H1 (cell line): ENCODE measurements around the gene DPYSL3. TPM values are rescaled to one million over a fixed set of nuclear protein-coding genes. Genes with fewer than 3 reads are reported as not detected.

Source experiments
- CTCF ChIA-PET: fragments of 300-600 bp; sonication (Branson Sonifier 250); formaldehyde crosslinking; loops from one replicate; lab custom pipeline; 2021; ENCODE audit not compliant: partially characterized antibody; lab: Charles Lee
- POLR2A ChIA-PET: fragments of 300-600 bp; sonication (Branson Sonifier 250); formaldehyde crosslinking; loops from one replicate; lab custom pipeline; 2021; ENCODE audit warnings: inconsistent platforms; ENCODE audit not compliant: partially characterized antibody; lab: Charles Lee
- DNase-seq, 2 experiments: peaks; one replicate each; pipeline versions ENCODE4 v3.0.0 to v3.0.0-alpha.2; 2010 to 2022; ENCODE audit warnings: low spot score in 2 of 2, low read depth in 1 of 2, mixed read lengths in 1 of 2
- FAIRE-seq: peaks from 2 replicates; lab custom pipeline; 2011; peaks lifted over from hg19 to GRCh38; lab: Jason Lieb, UNC
- H2AFZ ChIP-seq: 2 replicates; pipeline ENCODE4 v1.8.1; 2012; ENCODE audit warnings: low read length, inconsistent platforms
- H2AK5ac ChIP-seq: 2 replicates; pipeline ENCODE4 v1.6.1; 2013; ENCODE audit warnings: low read depth, low read length
- H2BK120ac ChIP-seq: replicated peaks from 2 replicates; pipeline ENCODE3; 2013; ENCODE audit warnings: low read depth, low read length, inconsistent platforms
- H2BK12ac ChIP-seq: 2 replicates; pipeline ENCODE4 v1.6.1; 2013; ENCODE audit warnings: low read depth, low read length
- H2BK15ac ChIP-seq: 2 replicates; pipeline ENCODE4 v1.6.1; 2013; ENCODE audit warnings: low read length
- H2BK20ac ChIP-seq: 2 replicates; pipeline ENCODE4 v1.6.1; 2013; ENCODE audit warnings: low read length
- H2BK5ac ChIP-seq: 2 replicates; pipeline ENCODE4 v1.6.1; 2013; ENCODE audit warnings: low read depth, low read length
- H3K14ac ChIP-seq: 2 replicates; pipeline ENCODE4 v1.6.1; 2013; ENCODE audit warnings: inconsistent platforms; ENCODE audit not compliant: insufficient read length
- H3K18ac ChIP-seq: 2 replicates; pipeline ENCODE4 v1.6.1; 2013; ENCODE audit warnings: low read length; ENCODE audit errors: extremely low read depth
- H3K23ac ChIP-seq: 2 replicates; pipeline ENCODE4 v1.6.1; 2013; ENCODE audit warnings: inconsistent platforms; ENCODE audit not compliant: insufficient read length
- H3K23me2 ChIP-seq: 2 replicates; pipeline ENCODE4 v1.6.1; 2013; ENCODE audit warnings: low read depth, low read length
- H3K27ac ChIP-seq: 2 replicates; pipeline ENCODE4 v1.6.1; 2011; ENCODE audit warnings: low read depth, low read length, inconsistent platforms
- H3K27me3 ChIP-seq, 4 experiments: replicated peaks in 1 of 4; 1 replicate in 1 of 4; 2 replicates in 3 of 4; pipeline versions ENCODE4 v1.6.1 to v1.8.1; 2011 to 2013; ENCODE audit warnings: low read length in 3 of 4, mild to moderate bottlenecking in 3 of 4, inconsistent platforms in 2 of 4, mixed read lengths in 2 of 4, moderate library complexity in 1 of 4; ENCODE audit not compliant: control insufficient read depth in 3 of 4, insufficient read depth in 3 of 4; ENCODE audit errors: extremely low read depth in 1 of 4
- H3K36me3 ChIP-seq, 4 experiments: 2 replicates each; pipeline versions ENCODE4 v1.6.1 to v1.8.1; 2011 to 2013; ENCODE audit warnings: mild to moderate bottlenecking in 4 of 4, low read length in 3 of 4, moderate library complexity in 2 of 4, control low read depth in 1 of 4, inconsistent platforms in 1 of 4; ENCODE audit not compliant: insufficient read depth in 4 of 4, control insufficient read depth in 2 of 4
- H3K4ac ChIP-seq: replicated peaks from 2 replicates; pipeline ENCODE3; 2013; ENCODE audit warnings: low read length, low read depth, mixed read lengths, inconsistent platforms; ENCODE audit not compliant: insufficient read length
- H3K4me1 ChIP-seq, 4 experiments: replicated peaks in 1 of 4; 1 replicate in 1 of 4; 2 replicates in 3 of 4; pipeline versions ENCODE4 v1.6.1 to v1.8.1; 2011 to 2013; ENCODE audit warnings: low read length in 3 of 4, inconsistent platforms in 2 of 4, mixed read lengths in 1 of 4; ENCODE audit not compliant: insufficient read depth in 4 of 4, control insufficient read depth in 3 of 4
- H3K4me2 ChIP-seq, 2 experiments: 2 replicates each; pipeline versions ENCODE4 v1.6.1 to v1.8.1; 2011 to 2013; ENCODE audit warnings: low read depth in 2 of 2, low read length in 2 of 2, control low read depth in 1 of 2, inconsistent platforms in 1 of 2, mild to moderate bottlenecking in 1 of 2; ENCODE audit not compliant: insufficient read depth in 1 of 2
- H3K4me3 ChIP-seq, 4 experiments: fragments of 200-600, 300-600 bp in 1 of 4; sonication (generic), shearing (Covaris generic), sonication (Bioruptor Twin) in 1 of 4; 2 replicates each; pipeline versions ENCODE4 v1.5.1 to v1.8.1; 2011 to 2016; ENCODE audit warnings: low read length in 4 of 4, low read depth in 3 of 4, control low read depth in 2 of 4, inconsistent platforms in 2 of 4, mild to moderate bottlenecking in 2 of 4, mixed read lengths in 1 of 4, moderate library complexity in 1 of 4; ENCODE audit not compliant: insufficient read depth in 2 of 4; ENCODE audit errors: extremely low read depth in 1 of 4
- H3K56ac ChIP-seq: replicated peaks from 2 replicates; pipeline ENCODE3; 2013; ENCODE audit warnings: low read depth, mild to moderate bottlenecking, mixed read lengths, low read length, inconsistent platforms; ENCODE audit not compliant: insufficient read length
- H3K79me1 ChIP-seq: 2 replicates; pipeline ENCODE4 v1.6.1; 2013; ENCODE audit warnings: low read depth, low read length, control low read depth
- H3K79me2 ChIP-seq, 2 experiments: 2 replicates each; pipeline versions ENCODE4 v1.6.1 to v1.8.1; 2012 to 2013; ENCODE audit warnings: low read length in 2 of 2, mild to moderate bottlenecking in 2 of 2, inconsistent platforms in 1 of 2; ENCODE audit not compliant: insufficient read depth in 2 of 2, control insufficient read depth in 1 of 2
- H3K9ac ChIP-seq, 4 experiments: replicated peaks in 1 of 4; 1 replicate in 1 of 4; 2 replicates in 3 of 4; pipeline versions ENCODE4 v1.6.1 to v1.8.1; 2011 to 2013; ENCODE audit warnings: low read depth in 3 of 4, low read length in 3 of 4, control low read depth in 2 of 4, mild to moderate bottlenecking in 2 of 4, moderate library complexity in 2 of 4, inconsistent platforms in 1 of 4; ENCODE audit errors: extremely low read depth in 1 of 4
- H3K9me3 ChIP-seq, 2 experiments: 2 replicates each; pipeline versions ENCODE4 v1.6.1 to v1.8.1; 2012 to 2013; ENCODE audit warnings: mild to moderate bottlenecking in 2 of 2, moderate library complexity in 2 of 2, control low read depth in 1 of 2, inconsistent platforms in 1 of 2, low read depth in 1 of 2, low read length in 1 of 2, mixed read lengths in 1 of 2; ENCODE audit not compliant: insufficient read depth in 2 of 2
- H4K20me1 ChIP-seq, 2 experiments: replicated peaks in 1 of 2; 2 replicates each; pipeline versions ENCODE3 to v1.8.1; 2011 to 2013; ENCODE audit warnings: inconsistent platforms in 2 of 2, low read length in 2 of 2, mild to moderate bottlenecking in 1 of 2; ENCODE audit not compliant: insufficient read depth in 2 of 2, control insufficient read depth in 1 of 2
- H4K5ac ChIP-seq: 2 replicates; pipeline ENCODE4 v1.6.1; 2013; ENCODE audit warnings: low read length, low read depth, mixed read lengths, inconsistent platforms; ENCODE audit not compliant: insufficient read length
- H4K8ac ChIP-seq: 2 replicates; pipeline ENCODE4 v1.8.0; 2013; ENCODE audit warnings: mild to moderate bottlenecking, moderate library complexity, low read length, inconsistent platforms; ENCODE audit not compliant: insufficient read depth; ENCODE audit errors: extremely low read depth
- H4K91ac ChIP-seq: replicated peaks from 2 replicates; pipeline ENCODE3; 2013; ENCODE audit warnings: low read length, mixed read lengths, inconsistent platforms; ENCODE audit not compliant: insufficient read length
- BACH1 ChIP-seq: IDR thresholded peaks from 2 replicates; pipeline ENCODE4 v1.6.1; 2012; ENCODE audit warnings: low read length, improper control_type of control experiment
- BRCA1 ChIP-seq: IDR thresholded peaks from 2 replicates; pipeline ENCODE4 v1.6.1; 2012; ENCODE audit warnings: low read depth, low read length, improper control_type of control experiment
- CBX5 ChIP-seq: fragments of 300-800, 300-1000 bp; sonication (generic); IDR thresholded peaks from 2 replicates; pipeline ENCODE4 v1.7.1; 2016; ENCODE audit warnings: antibody characterized with exemption, low read length, low read depth
- CTBP2 ChIP-seq: IDR thresholded peaks from 2 replicates; pipeline ENCODE4 v1.7.0; 2011; ENCODE audit warnings: borderline replicate concordance, mild to moderate bottlenecking, moderate library complexity, mixed read lengths, low read length; ENCODE audit not compliant: insufficient read depth, insufficient read length
- HDAC6 ChIP-seq: IDR thresholded peaks from one replicate; pipeline ENCODE4 v1.7.1; 2012; ENCODE audit warnings: low read depth, mild to moderate bottlenecking, inconsistent platforms, low read length, moderate library complexity
- KDM4A ChIP-seq: IDR thresholded peaks from one replicate; pipeline ENCODE4 v1.7.1; 2012; ENCODE audit warnings: low read depth, mild to moderate bottlenecking, moderate library complexity, low read length, inconsistent platforms; ENCODE audit not compliant: severe bottlenecking
- RFX5 ChIP-seq: IDR thresholded peaks from 2 replicates; pipeline ENCODE4 v1.6.1; 2011; ENCODE audit warnings: low read depth, low read length, improper control_type of control experiment, borderline replicate concordance
- SAP30 ChIP-seq: fragments of 300-600 bp; sonication (generic); IDR thresholded peaks from 2 replicates; pipeline ENCODE4 v1.7.1; 2012; ENCODE audit warnings: low read length, moderate library complexity, mild to moderate bottlenecking, inconsistent platforms; ENCODE audit not compliant: insufficient read depth, insufficient replicate concordance
- SIN3A ChIP-seq, 2 experiments: IDR thresholded peaks in 1 of 2; conservative IDR thresholded peaks in 1 of 2; 2 replicates each; pipeline ENCODE4 v1.6.1; 2011 to 2012; ENCODE audit warnings: low read length in 2 of 2, improper control_type of control experiment in 1 of 2, low read depth in 1 of 2, mild to moderate bottlenecking in 1 of 2
- WGBS, 2 experiments: shearing (Covaris generic) in 1 of 2; methylation state at CpG; one replicate each; pipeline versions ENCODE4 v1.1.6 to v1.1.7; 2013 to 2015; ENCODE audit warnings: low lambda C conversion rate in 2 of 2, mixed read lengths in 2 of 2, inconsistent platforms in 1 of 2, low coverage in 1 of 2, missing lambda C conversion rate in 1 of 2; ENCODE audit not compliant: insufficient replicate concordance in 2 of 2, insufficient coverage in 1 of 2, insufficient read length in 1 of 2; ENCODE audit errors: extremely low coverage in 1 of 2, missing lambda C conversion rate in 1 of 2; 5-methylcytosine and 5-hydroxymethylcytosine counted together
- polyA plus RNA-seq, 7 experiments: library from polyadenylated mRNA; depleted of rRNA in 3 of 7; stranded (reverse) in 5 of 7; unstranded in 2 of 7; fragments of >200 nt in 5 of 7; fragments of 200-250 nt in 2 of 7; gene quantifications; 1 replicate in 5 of 7; 2 replicates in 1 of 7; 4 replicates in 1 of 7; pipeline versions ENCODE4 v1.2.1 to v1.2.3, GENCODE V29; 2011 to 2013; ENCODE audit warnings: missing spikeins in 2 of 7, mixed read lengths in 2 of 7
- total RNA-seq: library from RNA; stranded (reverse); fragmentation: NEBNext Ultra II Directional; extraction: Animal tissue kit (Norgen Biotek cat#: 25700); gene quantifications from 2 replicates; pipeline ENCODE4 v1.2.1, GENCODE V29; 2021
- TF ChIP-seq, protein P1 (sequence below): IDR thresholded peaks from 2 replicates; pipeline ENCODE4 v1.6.1; 2011; ENCODE audit warnings: low read depth, mild to moderate bottlenecking, low read length; ENCODE audit not compliant: insufficient read depth

DPYSL3 gene
- total and polyA plus RNA-seq, 2 of the 8 experiments (the other 6 are each of a cell fraction or from before 2014, with no cell fraction given): 268 to 387 TPM

DNA sequence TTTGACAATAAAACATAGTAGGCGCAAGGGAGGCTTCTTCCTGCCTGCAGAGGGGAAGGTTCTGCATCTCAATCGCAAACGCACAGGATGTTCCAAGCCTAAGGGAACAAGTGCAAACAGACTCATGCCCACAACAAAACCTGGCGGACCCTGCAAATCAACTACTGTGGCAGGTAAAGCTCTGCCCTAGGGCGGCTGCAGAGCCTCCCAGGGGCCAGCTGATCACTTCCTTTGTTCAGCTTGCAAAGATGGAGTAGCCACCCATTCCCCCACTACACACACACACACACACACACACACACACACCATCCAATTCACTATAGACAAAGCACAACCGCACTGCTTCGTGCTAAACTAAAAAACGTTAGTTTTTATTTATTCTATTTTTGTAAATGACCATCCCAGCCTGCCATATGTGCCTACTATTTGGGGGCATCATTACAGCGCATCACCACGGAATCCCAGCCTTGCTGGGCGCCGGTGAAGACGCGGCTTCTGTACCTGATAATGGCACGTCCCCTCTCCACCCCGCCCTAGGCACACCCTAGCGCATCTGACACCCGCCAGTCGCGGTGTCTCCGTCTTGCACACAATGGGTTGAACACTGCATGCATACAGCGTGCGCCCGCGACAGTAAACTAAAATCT, 57.6 kb downstream of the DPYSL3 start:
- H2BK12ac ChIP-seq: peak overlapping the region; percentile 95; the same call in 1 of the 2 replicates
- 1% methylated on average over 25 of the region's 25 CpGs; no CpG with 5 or more reads in 1 of the 2 experiments for WGBS, 2 experiments
- H3K56ac ChIP-seq: peak overlapping the region; percentile 94
- H3K14ac ChIP-seq: no peak overlapping the region
- CTCF ChIA-PET: interaction anchor here (0.6 to 4.5 kb wide), 18 partner anchors 10 to 130 kb away, joined by 3 to 25 read pairs (median 8); no protein-coding TSS in a partner anchor
- POLR2A ChIA-PET: interaction anchor here (0.9 to 5.4 kb wide), 17 partner anchors 10 to 125 kb away, joined by 3 to 47 read pairs (median 6); partner anchors contain the start of gene DPYSL3
- peak overlapping the region; percentile 71 to 88 for H3K4me2 ChIP-seq
- H4K8ac ChIP-seq: no peak overlapping the region
- no peak overlapping the region for H3K27ac ChIP-seq
- peak overlapping the region; percentile 37 for H3K23ac ChIP-seq
- DNase-seq (peak; percentile 59 to 66), FAIRE-seq (peak; percentile 82)
- H2AFZ ChIP-seq: no peak overlapping the region
- peaks cover 9% of the 10 kb centered on the region; the same call in 1 of the 2 replicates for H3K23me2 ChIP-seq
- peak overlapping the region; percentile 80 to 98 (median 94) for H3K4me3 ChIP-seq
- peak overlapping the region; percentile 26; the same call in 1 of the 2 replicates for H2AK5ac ChIP-seq
- H3K79me2 ChIP-seq: peaks cover 42 to 80% of the 10 kb centered on the region in 2 experiments
- peak overlapping the region; percentile 31 for H2BK120ac ChIP-seq
- H2BK5ac ChIP-seq: peak overlapping the region; percentile 91; the same call in 1 of the 2 replicates
- H2BK15ac ChIP-seq: peak overlapping the region; percentile 89; the same call in 1 of the 2 replicates
- H3K4me1 ChIP-seq: peaks cover 9 to 34% (median 28%) of the 10 kb centered on the region in 4 experiments; a peak in 6 of 7 replicates
- no peak overlapping the region for H2BK20ac ChIP-seq
- peaks cover 4 to 7% of the 10 kb centered on the region in 2 experiments for H4K20me1 ChIP-seq
- peak overlapping the region; percentile 71 for H4K5ac ChIP-seq
- H3K18ac ChIP-seq: peak overlapping the region; percentile 99
- H3K27me3 ChIP-seq: no peaks in the 10 kb centered on the region
- peaks cover 2% of the 10 kb centered on the region; the same call in 1 of the 2 replicates for H3K79me1 ChIP-seq
- H3K9me3 ChIP-seq: no peaks in the 10 kb centered on the region
- H3K4ac ChIP-seq: peak overlapping the region; percentile 94
- peaks cover 0 to 9% (median 0%) of the 10 kb centered on the region in 4 experiments; a peak in 2 of 8 replicates for H3K36me3 ChIP-seq
- H4K91ac ChIP-seq: peak overlapping the region; percentile 97
- peak overlapping the region in 3 of 4 experiments; percentile 13 to 85 (median 58); a peak in 5 of 7 replicates for H3K9ac ChIP-seq
- TF ChIP-seq BACH1 (no peak), BRCA1 (no peak), CBX5 (no peak), RFX5 (no peak), KDM4A (no peak), HDAC6 (no peak), SIN3A (conservative IDR thresholded peaks at IDR 0.05 in 1 of 2, IDR thresholded peaks at IDR 0.05 in 1 of 2; ENCODE audit: low read depth in 1 of 2, low read length in 2 of 2) (peak; percentile 72 to 93; a peak in 3 of 4 replicates), SAP30 (no peak), CTBP2 (peak; percentile 4)
- TF ChIP-seq, protein P1, sequence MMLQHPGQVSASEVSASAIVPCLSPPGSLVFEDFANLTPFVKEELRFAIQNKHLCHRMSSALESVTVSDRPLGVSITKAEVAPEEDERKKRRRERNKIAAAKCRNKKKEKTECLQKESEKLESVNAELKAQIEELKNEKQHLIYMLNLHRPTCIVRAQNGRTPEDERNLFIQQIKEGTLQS: no peak
